HG03575 (cell line): ENCODE data around the gene NFASC.

ENCODE experiments used
- ATAC-seq: cut with Tn5 transposase; IDR thresholded peaks from one replicate; pipeline ENCODE4 v1.9.1; 2021; ENCODE audit not compliant: unreplicated experiment, insufficient number of reproducible peaks, low FRiP score; ENCODE audit errors: extremely low read depth

The NFASC gene

DNA sequence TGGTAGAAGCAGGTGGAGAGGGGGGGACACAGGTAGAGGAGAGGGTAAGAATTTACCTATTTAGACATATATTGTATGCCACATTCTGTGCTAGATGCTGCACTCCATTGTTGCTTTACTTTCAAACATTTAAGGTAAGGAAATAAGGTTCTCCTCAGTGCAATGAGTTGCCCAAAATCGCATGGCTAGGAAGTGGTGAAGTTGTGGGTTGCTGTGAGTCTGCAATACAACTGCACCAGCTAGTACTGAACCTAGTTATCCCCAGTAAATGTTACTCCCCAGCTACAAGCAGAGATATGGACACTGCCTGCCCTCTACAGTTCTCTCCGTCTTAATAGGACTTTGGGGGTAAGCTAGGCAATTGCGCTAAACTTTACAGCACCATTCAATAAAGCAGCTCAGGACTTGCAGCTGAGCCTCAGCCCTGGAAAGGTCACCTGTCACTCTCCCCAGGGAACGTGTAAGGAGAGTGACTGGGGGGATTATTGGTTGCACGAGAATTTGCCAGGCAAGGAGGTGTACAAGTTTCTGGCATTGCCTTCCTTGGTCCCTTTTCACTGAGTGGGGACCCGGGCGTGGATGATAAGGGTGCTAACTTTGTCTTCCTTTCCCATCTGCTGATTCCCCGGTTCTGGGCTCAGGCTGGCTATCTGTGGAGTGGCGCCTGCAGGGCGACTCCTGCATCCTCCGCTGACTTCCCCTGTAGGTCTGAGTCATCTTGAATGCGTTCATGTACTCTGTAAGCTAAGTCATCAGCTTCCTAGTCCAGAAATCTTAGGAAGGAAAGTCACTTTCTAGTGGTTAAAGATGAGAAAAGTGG, 101.1 kb downstream of the NFASC start:
- ATAC-seq = no peak

DNA sequence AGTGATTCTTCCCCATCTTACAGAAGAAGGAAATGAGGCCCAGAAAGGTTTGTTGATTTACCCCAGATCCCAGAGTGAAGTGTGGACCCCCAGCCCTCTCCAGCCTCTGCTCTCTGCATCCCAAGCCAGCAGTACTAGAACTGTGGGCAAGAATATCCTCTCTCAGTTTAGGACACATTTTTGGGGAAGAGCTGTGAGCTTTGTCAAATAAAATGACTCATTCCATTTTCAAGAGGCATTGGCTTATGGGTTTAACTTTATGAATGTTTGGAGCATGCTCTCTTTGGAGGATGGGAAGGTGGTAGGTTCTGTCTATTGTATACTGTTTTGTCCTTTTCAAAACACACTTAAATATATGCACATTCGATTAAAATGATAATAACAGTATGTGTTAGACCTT, 101.8 kb downstream of the NFASC start:
- ATAC-seq = no peak

DNA sequence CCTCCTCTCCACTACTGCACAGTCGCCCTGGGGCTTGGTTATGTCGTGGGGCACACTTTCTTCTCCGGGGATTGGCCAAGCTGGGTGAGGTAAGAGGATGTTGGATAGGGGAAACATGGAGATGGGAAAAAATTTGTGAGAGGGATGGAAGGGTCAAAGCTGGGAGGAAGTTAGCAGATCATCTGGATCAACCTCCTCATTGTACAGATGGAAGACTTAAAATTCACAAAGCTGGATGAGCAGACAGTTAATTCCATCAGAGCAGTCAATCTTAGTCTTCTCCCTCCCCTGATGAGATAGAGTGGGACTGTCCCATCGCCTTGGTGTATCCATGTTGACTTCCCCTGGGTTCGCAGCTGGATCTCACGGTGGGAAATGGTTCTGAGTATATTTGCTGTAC, 102.8 kb downstream of the NFASC start:
- no peak for ATAC-seq

DNA sequence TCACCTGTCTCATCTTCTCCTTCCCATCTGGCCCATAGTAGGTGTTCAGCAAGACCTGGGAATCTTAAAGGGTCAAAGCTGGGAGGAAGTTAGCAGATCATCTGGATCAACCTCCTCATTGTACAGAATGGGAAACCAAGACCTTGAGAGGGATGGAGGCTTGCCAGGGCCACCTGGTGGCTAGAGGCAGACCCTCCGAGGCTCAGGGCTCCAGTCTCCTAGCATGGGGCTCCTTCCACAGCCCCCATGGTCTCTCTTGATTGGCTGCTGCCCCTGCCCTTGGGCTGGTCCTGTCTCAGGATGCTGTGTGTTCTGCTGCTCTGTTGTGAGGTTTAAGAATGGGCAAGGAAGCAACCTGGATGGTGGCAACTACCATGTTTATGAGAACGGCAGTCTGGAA, 103.7 kb downstream of the NFASC start:
- ATAC-seq = no peak

DNA sequence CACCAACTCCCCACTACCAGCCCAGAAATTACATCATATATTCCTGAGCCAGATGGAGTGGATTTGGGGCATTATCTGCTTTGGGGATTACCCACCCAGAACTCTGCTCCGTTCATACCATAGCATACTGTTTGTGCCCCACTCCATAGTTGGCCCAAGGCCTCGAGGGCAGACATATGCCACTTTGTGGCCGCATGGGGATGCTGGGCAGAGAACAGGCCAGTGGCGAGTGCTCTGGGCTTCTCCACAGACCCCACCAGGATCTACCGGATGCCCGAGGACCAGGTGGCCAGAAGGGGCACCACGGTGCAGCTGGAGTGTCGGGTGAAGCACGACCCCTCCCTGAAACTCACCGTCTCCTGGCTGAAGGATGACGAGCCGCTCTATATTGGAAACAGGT, 104.4 kb downstream of the NFASC start:
- no peak for ATAC-seq

DNA sequence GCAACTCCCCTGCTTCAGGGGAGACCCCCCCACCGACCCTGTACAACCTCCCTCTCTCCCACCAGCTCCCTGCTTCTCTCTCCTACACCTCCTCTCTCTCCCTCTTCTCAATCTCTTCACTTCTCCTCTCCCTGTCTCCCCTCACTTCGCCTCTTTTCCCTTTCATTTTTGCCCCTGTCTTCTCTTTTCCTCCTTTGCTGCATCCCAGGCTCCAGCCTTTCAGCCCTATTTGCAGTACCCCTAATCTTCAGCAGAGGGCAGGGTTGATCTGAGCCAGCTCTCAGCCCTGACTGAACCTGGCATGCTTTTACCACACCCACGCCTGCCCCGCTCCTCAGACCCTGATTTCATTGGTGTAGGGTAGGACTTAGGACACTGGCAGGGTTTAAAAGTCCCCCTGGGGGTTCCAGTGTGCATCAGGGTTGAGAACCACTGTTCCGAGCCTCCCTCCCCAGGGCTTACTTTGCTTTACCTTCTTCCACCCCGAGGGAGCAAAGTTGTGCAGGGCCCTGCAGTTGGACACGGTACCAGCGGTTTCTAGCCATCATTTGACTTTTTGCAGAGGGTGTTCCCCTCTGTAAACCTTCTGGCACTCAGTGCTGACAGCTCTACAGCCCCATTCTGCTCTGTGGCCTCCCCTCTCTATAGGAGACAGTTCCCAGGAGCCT, 105.0 kb downstream of the NFASC start:
- no peak for ATAC-seq

DNA sequence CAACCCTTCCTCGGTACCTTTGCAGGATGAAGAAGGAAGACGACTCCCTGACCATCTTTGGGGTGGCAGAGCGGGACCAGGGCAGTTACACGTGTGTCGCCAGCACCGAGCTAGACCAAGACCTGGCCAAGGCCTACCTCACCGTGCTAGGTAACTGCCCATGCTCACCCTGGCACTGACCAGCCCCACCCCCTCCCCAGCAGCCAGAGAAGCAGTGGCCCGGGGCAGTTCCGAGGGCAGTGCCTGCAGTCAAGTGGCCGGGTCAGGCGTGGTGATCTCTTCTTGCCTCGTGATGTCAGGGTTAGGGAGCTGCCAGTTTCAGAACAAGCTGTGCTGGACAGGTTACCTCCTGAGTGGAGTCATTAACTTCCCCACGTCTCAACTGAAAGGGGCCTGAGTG, 106.0 kb downstream of the NFASC start:
- ATAC-seq = no peak

DNA sequence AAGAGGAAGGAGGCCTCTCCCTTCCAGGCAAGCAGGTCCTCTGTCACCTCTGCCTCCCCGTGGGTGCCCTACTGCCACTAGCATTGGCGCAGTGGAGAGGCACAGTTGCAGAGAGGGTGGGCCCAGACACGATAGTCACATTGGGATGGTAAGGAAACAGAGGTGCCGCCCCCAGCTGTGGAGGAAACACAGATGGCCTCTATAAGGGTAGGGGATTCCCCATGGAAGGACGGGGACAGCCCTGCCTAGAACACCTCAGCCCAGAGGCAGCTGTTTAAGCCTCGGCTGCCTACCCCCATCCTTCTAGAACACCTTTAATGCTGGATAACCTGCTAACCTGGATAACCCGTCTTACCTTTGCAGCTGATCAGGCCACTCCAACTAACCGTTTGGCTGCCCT, 106.7 kb downstream of the NFASC start:
- no peak for ATAC-seq

DNA sequence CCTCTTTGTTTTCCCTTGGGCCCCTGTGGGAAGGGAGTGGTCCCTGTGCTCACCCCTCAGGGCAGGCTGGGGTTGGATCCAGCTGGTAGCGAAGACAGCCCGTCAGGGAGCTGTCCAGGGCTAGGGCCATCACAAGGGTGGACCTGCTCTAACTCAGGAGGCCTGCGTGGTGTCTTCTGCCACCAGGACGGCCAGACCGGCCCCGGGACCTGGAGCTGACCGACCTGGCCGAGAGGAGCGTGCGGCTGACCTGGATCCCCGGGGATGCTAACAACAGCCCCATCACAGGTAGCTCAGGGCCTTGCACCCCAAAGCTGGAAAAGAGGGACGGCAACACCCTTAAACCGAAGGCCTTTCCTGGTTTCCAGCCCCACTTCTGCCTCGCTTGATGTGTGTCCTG, 108.1 kb downstream of the NFASC start:
- no peak for ATAC-seq

DNA sequence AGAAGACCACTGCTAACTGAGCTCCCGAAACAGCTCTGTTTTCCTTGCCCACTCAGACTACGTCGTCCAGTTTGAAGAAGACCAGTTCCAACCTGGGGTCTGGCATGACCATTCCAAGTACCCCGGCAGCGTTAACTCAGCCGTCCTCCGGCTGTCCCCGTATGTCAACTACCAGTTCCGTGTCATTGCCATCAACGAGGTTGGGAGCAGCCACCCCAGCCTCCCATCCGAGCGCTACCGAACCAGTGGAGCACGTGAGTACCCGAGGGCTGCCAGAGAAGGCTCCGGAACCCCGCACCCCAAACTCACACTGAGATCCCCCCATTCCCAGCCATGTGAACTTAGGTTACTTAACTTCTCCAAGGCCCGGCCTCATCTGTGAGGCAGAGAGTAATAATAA, 108.6 kb downstream of the NFASC start:
- ATAC-seq = no peak

DNA sequence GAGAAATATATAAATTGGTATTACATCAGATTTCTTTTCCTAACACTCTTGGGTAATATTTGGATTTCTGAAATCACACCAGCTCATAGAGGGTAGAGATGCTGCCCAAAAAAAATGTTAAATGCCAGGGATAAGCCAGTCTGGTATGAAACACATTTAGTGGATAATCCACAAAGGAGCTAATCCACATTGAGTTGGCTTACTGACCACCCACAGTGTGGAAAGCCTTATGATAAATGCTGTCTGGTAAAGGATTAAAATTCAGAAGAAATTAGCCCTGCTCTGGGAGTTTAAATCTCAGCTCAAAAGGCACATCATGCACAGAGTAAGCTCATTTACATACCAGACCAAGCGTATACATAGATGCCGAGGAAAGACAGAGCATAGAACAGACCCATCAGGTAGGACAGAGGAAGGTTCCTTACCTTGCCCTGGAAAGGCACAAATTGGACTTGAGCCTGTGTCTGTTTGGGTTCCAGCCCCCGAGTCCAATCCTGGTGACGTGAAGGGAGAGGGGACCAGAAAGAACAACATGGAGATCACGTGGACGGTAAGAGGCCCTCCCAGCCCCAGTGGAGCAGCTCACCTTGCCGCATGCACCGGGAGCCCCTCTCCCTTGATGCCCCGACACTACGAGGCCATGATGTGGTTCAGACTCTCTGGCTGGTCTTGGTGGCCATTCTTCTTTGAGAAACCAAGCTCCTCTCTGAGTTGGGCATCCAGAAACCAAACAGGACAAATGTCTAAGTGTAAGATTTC, 109.4 kb downstream of the NFASC start:
- ATAC-seq = no peak

DNA sequence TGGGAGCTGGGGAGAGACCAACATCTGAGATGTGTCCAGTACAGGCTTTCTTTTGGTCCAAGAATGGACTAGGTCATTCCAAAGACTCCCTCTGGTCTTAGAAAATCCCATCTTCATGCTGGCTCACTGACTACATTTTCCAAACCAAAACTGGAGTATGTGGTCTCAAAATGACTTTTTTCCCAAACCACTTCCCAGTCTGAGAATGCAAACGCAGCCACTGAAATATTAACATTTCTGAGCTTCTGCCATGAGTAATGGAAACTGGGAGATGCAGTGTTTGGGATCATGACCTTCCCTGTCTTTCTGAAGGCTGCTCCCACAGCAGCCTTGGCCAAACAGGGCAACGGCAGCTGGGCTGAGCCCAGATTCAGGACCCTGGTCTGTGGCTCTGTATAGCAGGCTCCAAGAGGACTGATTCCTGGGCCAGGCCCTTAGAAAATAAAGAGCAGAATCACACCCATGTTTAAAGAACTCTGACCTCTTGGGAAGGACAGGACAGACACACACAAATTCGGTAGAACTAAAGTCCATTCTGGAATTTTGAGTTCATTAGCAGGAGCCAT, 110.3 kb downstream of the NFASC start:
- ATAC-seq = no peak

DNA sequence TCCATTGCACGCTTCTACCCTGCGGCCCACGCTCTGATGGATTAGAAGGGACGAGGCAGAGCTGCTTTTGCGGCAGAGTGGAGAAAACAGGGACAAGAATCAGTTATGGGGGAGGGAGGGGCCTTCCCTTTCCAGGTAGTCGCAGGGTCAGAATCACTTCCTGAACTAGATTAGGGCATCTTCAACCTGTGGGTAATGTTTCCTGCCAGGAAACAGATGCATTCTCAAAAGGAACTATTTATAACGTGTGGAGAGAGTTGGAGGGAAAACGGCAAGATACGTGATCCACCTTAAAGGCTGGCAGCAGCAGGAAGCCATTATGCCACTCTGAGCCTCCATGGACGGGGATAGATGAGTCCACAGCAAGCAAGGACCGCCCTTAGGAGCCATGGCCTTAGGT, 112.5 kb downstream of the NFASC start:
- no peak for ATAC-seq

DNA sequence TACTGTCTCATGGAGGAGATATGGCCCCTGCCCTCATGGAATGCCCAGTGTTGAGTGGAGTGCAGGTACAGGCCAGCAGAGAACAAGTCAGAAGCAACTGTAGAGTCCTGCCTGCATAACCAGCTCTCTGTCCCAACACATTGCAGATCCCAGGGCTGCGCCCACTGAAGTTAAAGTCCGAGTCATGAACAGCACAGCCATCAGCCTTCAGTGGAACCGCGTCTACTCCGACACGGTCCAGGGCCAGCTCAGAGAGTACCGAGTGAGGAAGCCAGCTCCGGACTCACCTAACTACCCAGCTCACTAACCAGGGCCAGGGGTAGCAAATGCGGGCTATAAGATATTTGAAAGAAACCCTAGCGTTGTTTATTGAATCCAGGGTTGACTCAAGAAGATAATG, 113.2 kb downstream of the NFASC start:
- no peak for ATAC-seq

DNA sequence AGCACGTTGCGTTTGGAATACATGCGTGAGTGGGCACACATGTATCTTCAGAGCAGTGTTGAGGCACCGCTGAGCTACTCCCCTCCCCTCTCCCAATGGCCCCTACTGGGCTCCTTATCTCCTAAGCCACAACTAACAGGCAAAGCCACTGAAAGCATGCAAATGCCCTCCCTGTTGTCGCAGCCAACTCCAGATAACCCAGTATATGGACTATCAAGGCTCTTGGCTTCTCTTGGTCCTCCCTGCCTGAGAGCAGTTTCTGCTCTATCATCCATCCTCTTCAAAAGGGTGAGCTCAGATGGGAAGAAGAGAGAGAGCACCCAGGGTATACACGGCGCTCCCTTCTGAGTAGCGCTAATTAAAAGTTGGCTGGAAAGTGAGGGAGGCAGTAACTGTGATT, 113.8 kb downstream of the NFASC start:
- no peak for ATAC-seq

DNA sequence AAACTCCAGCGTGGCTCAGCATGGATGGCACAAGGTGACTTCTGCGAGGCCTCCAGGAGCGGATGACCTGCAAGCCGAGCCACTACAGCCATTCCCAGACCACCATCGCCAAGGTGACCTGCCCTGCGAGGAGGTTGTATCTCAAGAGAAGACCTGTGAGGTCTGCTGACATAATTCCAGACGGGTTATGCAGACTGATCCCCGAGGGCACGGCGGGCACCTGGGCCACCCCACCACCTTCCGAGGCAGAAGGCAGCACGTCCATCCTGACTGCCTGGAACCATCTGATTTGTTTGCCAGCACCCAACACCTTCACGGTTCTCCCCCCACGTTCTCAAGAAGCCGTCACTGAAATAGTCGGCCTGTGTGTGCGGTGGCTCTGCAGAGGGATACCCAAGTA, 115.5 kb downstream of the NFASC start:
- ATAC-seq = no peak

DNA sequence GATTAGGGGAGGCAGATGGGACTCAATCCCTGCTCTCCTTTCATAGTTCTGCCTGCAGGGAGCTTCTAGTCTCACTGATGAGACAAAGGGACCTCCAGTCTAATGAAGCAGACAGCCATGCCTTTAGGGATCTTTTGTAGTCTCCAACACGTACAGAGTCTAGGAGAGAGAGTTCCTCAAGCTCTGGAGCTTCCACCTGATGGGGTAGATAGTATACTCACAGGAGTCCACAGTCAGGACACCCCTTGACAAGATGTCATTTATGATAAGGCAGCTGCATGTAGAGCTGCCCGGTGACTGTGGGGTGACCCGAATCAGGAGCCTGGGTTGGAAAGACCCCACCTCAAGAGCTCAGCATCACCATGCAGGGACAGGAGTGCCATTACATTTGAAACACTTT, 117.0 kb downstream of the NFASC start:
- no peak for ATAC-seq

DNA sequence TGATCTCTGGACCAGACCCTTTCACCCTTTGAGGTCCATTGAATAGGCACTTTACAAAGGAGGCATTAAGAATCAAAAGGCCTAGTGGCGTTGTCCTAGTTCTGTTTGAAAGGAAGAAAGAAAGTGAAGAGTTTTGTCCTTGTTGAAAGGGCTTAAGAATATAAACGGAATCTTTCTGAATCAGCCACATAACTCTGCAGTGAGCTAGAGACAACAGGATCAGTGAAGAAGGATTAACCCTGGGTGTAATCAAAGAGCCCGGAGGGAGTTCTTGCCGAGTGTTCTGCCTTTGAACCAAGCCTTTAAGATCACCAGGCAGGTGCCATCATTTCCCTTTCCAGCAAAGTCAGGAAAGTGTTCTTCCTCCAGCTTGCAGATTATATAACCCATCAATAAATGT, 117.5 kb downstream of the NFASC start:
- ATAC-seq = no peak

DNA sequence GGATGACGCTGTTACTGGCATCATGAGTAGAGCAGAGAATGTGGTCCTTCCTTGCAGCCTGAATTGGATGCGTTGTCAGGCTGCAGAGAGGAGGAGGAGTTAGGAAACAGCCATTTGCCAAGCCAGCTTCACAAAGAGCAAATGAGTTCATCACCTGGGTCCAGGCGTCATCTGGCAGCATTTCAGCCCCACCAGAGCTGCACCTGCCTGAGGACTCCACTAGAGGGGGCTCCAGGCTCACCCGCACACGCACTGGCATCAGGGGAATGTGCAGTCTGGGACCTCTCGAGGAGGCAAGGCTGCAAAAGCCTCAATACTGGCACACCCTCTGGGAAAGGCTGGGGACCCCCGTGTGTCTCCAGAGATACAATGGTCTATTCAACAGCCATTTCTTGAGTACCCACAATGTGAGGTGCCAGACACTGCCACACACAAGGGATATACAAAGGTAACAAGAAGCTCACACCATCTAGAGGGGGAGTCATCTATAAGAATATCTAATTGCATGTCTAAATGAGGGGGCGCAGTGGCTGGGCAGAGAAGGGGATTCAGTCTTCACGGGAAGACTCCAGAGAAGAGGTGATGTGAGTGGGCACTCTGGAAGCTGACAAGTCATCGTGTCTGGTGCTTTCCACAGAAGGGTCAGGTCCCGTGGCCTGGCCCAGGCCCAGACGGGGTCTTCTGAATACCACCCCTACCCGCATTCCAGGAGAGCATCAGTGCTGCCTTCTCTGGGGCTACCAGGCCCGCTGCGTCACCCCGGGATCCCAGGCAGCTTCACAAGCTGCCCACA, 118.8 kb downstream of the NFASC start:
- no peak for ATAC-seq
